ENCODE results near the gene PPFIA3.

GRCh38 chr19:49118565-49119410, 556 bp upstream of the PPFIA3 start, which contains the start of gene C19orf73:
- 0 out of 2 replicates have a peak, but pooled peaks have one; percentile 13 for TF ChIP-seq CTCF (IDR thresholded peaks at IDR 0.05)
- no peak for TF ChIP-seq TCF12 (IDR thresholded peaks at IDR 0.05)
